OCI-LY1 (cell line): Measurements from ENCODE around the gene LNP1.

Experiments used
- H2AFZ ChIP-seq: fragments of 200-600 bp; sonication (generic), shearing (Covaris generic); 2 replicates; pipeline ENCODE4 v1.6.0; 2014; ENCODE audit warnings: antibody characterized with exemption, mild to moderate bottlenecking, low read length
- H3F3A ChIP-seq: fragments of 200-600 bp; sonication (generic), shearing (Covaris generic); 2 replicates; pipeline ENCODE4 v1.6.0; 2014; ENCODE audit warnings: mild to moderate bottlenecking, antibody characterized with exemption, low read length, moderate library complexity; ENCODE audit not compliant: insufficient read depth
- H3K27ac ChIP-seq: fragments of 200-600 bp; sonication (generic); 2 replicates; pipeline ENCODE4 v1.5.1; 2014; ENCODE audit warnings: low read length, mixed run types, mild to moderate bottlenecking, low read depth; ENCODE audit not compliant: poor library complexity, severe bottlenecking
- H3K27me3 ChIP-seq: fragments of 200-600 bp; sonication (generic); 2 replicates; pipeline ENCODE4 v1.6.0; 2014; ENCODE audit warnings: antibody characterized with exemption, mild to moderate bottlenecking, low read length, moderate library complexity; ENCODE audit not compliant: insufficient read depth
- H3K36me3 ChIP-seq: fragments of 200-600 bp; sonication (generic); 2 replicates; pipeline ENCODE4 v1.6.1; 2014; ENCODE audit warnings: mild to moderate bottlenecking, antibody characterized with exemption, low read length, moderate library complexity, mixed read lengths; ENCODE audit not compliant: insufficient read depth
- H3K4me1 ChIP-seq: fragments of 200-600 bp; sonication (generic); 2 replicates; pipeline ENCODE4 v1.5.1; 2014; ENCODE audit warnings: mild to moderate bottlenecking, low read length, moderate library complexity; ENCODE audit not compliant: insufficient read depth, severe bottlenecking
- H3K4me2 ChIP-seq: fragments of 200-600 bp; sonication (generic), shearing (Covaris generic); 2 replicates; pipeline ENCODE4 v1.6.1; 2014; ENCODE audit warnings: low read length
- H3K4me3 ChIP-seq: fragments of 200-600 bp; sonication (generic); 2 replicates; pipeline ENCODE4 v1.5.1; 2014; ENCODE audit warnings: low read length, low read depth, mild to moderate bottlenecking, mixed read lengths; ENCODE audit not compliant: poor library complexity, severe bottlenecking
- H3K79me2 ChIP-seq: fragments of 200-600 bp; shearing (Covaris generic); 2 replicates; pipeline ENCODE4 v1.6.1; 2016; ENCODE audit warnings: mixed run types, low read length, mixed read lengths; ENCODE audit not compliant: insufficient read depth
- H3K9ac ChIP-seq: fragments of 200-600 bp; sonication (generic), shearing (Covaris generic); 2 replicates; pipeline ENCODE4 v1.6.1; 2014; ENCODE audit warnings: mild to moderate bottlenecking, low read length, mixed read lengths
- H3K9me2 ChIP-seq: fragments of 200-600 bp; sonication (generic), shearing (Covaris generic); 2 replicates; pipeline ENCODE4 v1.6.1; 2014; ENCODE audit warnings: low read depth, mild to moderate bottlenecking, low read length, mixed read lengths
- H3K9me3 ChIP-seq: fragments of 200-600 bp; shearing (Covaris generic); 2 replicates; pipeline ENCODE4 v1.6.1; 2014; ENCODE audit warnings: low read length, mixed read lengths
- H4K20me1 ChIP-seq: fragments of 200-600 bp; sonication (generic), shearing (Covaris generic); 2 replicates; pipeline ENCODE4 v1.6.0; 2016; ENCODE audit warnings: mild to moderate bottlenecking, low read length; ENCODE audit not compliant: insufficient read depth
- CTCF ChIP-seq: fragments of 200-600 bp; sonication (generic), shearing (Covaris generic); IDR thresholded peaks from 2 replicates; pipeline ENCODE4 v1.5.1; 2017; ENCODE audit warnings: mild to moderate bottlenecking, antibody characterized with exemption, low read length, moderate library complexity, mixed read lengths
- EZH2 ChIP-seq: fragments of 200-600 bp; sonication (generic), shearing (Covaris generic); IDR thresholded peaks from 2 replicates; pipeline ENCODE4 v1.8.0; 2017; ENCODE audit warnings: borderline replicate concordance, mixed run types, mild to moderate bottlenecking, antibody characterized with exemption, low read length, moderate library complexity, mixed read lengths

The LNP1 gene

GRCh38 chr3:100503448-100503847 is 102.1 kb downstream of the LNP1 start:
- no peaks in the 10 kb centered on the region for H4K20me1 ChIP-seq
- TF ChIP-seq EZH2 (no peak), CTCF (no peak)
- no peaks in the 10 kb centered on the region for H3F3A ChIP-seq
- H2AFZ ChIP-seq: no peak overlapping the region
- H3K27ac ChIP-seq: no peak overlapping the region
- no peaks in the 10 kb centered on the region for H3K36me3 ChIP-seq
- no peaks in the 10 kb centered on the region for H3K9me3 ChIP-seq
- no peaks in the 10 kb centered on the region for H3K9me2 ChIP-seq
- H3K4me1 ChIP-seq: no peaks in the 10 kb centered on the region
- no peaks in the 10 kb centered on the region for H3K27me3 ChIP-seq
- no peak overlapping the region for H3K4me2 ChIP-seq
- H3K79me2 ChIP-seq: no peaks in the 10 kb centered on the region
- H3K4me3 ChIP-seq: no peak overlapping the region
- H3K9ac ChIP-seq: no peak overlapping the region
